Iris pigment epithelial cell (primary cell): ENCODE results near the gene SH3RF1.
"Not testable (repeated sequence)": the region's sequence is repeated elsewhere in the genome, so short reads cannot be mapped to it uniquely, and the experiment has no call there.

Source experiments
- DNase-seq: peaks from one replicate; pipeline ENCODE4 v3.0.0-alpha.2; 2011; ENCODE audit warnings: low read depth

Gene SH3RF1

DNA sequence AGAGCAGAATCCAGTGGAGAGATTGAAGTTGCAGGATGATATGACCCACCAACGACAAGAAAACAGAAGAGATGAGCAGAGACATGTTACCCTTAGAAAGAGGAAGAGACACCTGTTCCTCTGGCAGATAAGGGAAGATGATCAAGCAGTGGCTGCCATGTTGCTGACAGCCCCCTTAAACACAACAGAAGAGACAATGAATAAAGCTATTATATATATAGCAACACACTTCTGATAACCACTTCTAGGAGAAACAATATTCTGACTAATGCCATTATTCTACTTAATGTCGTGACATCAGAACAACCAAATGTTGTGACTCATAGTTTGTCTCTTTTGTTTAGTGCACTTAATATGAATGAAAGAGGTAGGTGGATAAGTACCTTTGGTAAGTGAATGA lies 44.9 kb downstream of the SH3RF1 start:
- DNase-seq = no peak

DNA sequence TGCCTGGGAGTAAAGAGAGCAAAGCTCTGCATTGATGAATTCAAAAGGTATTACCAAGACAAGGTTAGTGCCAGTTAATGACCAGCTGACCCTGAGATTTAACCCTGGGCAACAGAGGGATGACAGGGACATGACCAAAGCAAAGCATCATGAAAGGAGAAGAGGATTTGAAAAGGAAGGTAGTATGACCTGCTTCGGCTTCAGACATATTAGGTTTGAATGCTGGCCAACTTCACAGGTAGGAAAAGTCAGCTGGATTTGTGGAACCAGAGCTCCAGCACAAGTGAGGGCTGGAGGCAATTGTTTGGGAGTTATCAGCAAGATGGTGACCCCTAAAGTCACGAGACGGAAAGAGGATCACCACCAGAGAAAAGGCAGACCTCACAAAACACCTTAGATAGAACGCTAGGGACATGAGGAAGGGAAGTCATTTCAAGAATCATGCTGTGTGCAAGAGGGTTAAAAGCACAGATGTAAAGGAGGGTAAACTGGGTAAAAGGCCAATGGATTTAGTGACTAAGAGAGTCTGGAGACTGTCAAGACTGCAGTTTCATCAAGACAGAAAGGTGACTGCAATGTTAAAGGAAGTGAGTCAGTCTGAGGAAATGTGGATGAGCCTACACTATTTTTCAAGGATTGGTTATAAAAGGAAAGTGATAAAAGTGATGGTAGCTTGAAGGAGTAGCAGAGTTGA lies 45.6 kb downstream of the SH3RF1 start:
- DNase-seq = peak; percentile 97

- no peak for DNase-seq
Observed at GRCh38 chr4:169222761-169223160, 48.0 kb downstream of the SH3RF1 start.

GRCh38 chr4:169221662-169222061 lies 49.1 kb downstream of the SH3RF1 start:
- DNase-seq = no peak

DNA sequence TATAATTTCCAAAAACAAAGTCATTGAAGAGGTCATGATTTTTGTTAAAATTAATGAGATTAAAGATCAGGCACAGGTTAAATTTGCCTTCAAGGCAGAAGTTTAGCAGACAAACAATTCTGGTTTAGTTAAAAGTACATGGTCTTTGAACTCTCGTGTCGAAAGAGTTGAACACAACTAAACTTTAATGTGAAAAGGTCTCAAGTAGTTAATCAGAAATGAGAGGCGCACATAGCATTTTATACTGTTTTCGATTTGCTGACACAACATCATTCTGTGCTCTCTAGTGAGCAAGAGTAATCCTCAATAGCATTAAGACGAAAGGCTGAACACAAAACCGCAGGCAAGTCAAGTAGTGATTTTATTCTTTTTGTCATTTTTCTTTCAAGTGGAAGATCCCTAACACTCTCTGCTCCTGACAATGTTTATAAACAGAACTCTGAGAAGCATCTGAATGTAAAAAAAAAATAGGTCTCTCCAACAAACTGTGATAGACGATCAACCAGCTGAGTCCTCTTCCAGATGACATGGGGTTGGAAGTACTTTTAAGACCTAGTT lies 49.8 kb downstream of the SH3RF1 start:
- DNase-seq = no peak

DNA sequence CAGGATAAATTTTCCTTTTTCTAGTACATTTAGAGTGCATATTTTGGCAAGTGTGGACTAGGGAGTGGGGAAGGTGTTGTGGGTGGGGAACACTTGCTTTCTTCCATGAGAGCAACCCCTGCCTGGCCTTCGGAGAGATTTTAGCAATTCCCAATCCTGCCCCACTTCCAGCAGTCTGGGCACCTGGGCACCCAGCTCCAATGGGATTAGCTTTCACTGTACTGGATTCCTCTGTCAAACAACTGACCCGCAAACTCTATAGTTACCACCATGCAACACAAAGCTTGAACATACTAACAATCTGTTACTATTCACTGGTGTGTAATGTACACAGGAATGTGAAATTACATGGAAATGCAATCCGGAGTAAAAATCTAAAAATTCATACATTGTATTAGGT lies 50.3 kb downstream of the SH3RF1 start:
- no peak for DNase-seq

GRCh38 chr4:169219440-169219839 lies 51.3 kb downstream of the SH3RF1 start:
- DNase-seq = no peak

- DNase-seq = no peak
Observed at GRCh38 chr4:169215656-169216055, 55.1 kb downstream of the SH3RF1 start.

DNA sequence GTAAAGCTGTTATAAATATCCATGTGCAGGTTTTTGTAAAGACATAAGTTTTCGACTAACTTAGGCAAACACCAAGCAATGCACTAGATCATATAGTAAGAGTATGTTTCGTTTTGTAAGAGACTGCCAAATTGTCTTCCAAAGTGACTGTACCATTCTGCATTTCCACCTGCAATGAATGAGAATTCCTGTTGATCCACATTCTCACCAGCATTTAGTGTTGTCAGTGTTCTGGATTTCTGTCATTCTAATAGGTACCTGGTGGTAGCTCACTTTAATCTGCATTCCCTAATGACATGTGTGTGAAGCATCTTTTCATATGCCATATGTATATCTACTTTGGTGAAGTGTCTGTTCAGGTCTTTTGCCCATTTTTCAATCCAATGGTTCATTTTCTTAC lies 57.8 kb downstream of the SH3RF1 start:
- no peak for DNase-seq

- no peak for DNase-seq
Observed at GRCh38 chr4:169210504-169211118, 60.1 kb downstream of the SH3RF1 start.

DNA sequence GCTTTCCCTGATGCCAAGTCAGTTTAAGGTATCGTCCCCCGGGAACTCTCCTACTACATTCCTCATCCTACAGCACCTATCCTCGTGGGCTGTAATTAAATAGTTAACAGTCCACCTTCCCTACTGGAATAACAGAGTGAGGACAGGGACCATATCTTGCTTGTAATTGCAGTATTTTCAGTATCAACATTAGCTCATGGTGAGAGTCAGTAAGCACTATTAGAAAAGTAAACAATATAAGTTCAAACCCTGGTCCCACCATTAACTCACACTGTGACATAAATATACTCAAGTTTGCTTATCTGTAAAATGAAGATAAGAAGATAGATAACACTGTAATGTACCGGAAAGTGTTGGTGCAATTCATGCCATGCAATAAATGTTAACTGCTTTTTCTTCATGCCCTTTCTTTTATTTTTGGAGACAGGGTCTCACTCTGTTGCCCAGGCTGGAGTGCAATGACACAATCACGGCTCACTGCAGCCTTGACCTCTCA lies 61.3 kb downstream of the SH3RF1 start:
- no peak for DNase-seq

GRCh38 chr4:169208516-169208915 lies 62.2 kb downstream of the SH3RF1 start:
- DNase-seq = peak; percentile 36

DNA sequence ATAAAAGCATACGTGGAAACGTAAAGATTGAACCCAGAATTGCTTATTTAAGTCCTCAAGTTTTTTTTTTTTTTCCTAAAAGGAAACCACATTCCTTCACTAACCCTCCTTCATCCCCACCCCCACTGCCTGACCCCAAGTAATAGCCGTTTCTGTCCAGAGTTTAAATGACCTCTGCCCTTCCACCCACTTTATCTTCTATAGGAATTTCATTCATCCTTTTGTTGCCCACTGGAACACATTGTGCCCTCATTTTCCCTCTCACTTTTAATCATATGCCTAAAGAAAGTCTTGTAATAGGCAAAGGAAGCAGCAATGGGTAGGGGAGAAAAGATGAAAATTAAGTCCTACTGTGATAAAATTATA lies 62.7 kb downstream of the SH3RF1 start:
- no peak for DNase-seq

- DNase-seq = peak; percentile 60
Observed at GRCh38 chr4:169207436-169208089, 63.2 kb downstream of the SH3RF1 start.

- no peak for DNase-seq
Observed at GRCh38 chr4:169205744-169206080, 65.0 kb downstream of the SH3RF1 start.

DNA sequence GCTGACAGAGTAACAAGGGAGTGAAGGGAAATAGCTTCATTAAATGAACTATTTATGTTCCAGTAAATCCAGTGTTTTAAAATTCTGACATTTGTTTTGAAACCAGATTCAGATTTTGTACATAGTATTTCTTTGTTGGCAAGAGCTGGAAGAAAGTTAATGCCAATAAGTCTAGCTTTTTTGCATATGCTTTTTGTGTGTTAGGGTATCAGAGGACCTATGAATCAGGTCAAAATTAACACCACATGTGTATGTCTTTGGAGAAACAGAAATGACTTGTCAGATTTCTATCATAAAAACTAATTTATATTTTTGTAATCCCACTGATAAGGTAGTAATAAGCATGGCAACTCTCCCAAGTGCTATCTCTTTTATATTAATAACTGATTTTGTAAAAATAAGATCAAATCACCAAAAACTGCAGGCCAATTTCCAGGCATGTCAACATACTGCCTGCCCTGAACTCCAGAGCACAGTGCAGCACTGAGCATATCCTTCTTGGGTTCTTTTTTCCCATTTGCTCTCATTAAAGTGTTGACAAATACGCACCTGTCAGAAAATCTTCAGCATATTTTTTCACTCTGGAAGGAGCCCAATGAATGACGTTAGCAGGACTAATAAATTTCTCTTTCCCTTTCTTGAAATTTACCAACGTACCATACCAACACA lies 65.5 kb downstream of the SH3RF1 start:
- no peak for DNase-seq

DNA sequence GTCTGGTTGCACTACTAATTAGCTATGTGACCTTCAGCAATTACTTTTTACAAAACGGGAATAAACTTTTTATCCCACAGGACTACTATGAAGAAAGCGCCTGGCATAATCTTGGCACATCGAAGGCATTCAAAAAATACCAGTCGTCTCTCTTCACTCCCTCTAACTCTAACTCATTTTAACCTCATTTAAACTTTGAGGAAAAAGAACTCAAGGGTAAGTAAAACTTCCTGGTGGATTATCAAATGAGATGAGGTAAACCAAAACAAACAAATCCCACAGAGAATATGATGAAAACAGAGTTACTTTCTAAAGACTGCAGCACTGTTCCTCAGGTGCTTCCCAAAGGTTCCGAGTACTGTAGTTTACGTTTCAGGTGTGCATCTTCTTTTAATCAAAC lies 66.9 kb downstream of the SH3RF1 start:
- no peak for DNase-seq

GRCh38 chr4:169203278-169203677 lies 67.5 kb downstream of the SH3RF1 start:
- not testable (repeated sequence) for DNase-seq

DNA sequence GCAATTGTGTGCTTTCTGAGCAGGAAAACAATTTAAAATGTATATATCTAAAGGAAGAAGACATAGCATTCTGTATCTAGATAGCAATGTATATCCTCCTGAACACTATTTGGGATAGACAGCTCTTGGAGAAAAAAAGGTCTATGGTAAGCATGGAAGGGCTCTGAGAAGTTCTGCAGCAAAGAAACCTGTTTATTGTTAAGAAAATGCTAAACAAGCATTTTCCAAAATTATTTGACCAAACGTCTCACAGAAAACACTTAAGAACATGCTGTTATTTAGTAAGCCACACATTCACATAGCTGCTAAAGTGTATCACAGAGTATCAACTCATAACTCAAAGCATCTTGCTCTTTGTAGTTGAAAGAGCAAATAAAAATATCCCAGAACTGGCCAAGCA lies 67.9 kb downstream of the SH3RF1 start:
- no peak for DNase-seq

- DNase-seq = no peak
Observed at GRCh38 chr4:169202145-169202699, 68.5 kb downstream of the SH3RF1 start.

DNA sequence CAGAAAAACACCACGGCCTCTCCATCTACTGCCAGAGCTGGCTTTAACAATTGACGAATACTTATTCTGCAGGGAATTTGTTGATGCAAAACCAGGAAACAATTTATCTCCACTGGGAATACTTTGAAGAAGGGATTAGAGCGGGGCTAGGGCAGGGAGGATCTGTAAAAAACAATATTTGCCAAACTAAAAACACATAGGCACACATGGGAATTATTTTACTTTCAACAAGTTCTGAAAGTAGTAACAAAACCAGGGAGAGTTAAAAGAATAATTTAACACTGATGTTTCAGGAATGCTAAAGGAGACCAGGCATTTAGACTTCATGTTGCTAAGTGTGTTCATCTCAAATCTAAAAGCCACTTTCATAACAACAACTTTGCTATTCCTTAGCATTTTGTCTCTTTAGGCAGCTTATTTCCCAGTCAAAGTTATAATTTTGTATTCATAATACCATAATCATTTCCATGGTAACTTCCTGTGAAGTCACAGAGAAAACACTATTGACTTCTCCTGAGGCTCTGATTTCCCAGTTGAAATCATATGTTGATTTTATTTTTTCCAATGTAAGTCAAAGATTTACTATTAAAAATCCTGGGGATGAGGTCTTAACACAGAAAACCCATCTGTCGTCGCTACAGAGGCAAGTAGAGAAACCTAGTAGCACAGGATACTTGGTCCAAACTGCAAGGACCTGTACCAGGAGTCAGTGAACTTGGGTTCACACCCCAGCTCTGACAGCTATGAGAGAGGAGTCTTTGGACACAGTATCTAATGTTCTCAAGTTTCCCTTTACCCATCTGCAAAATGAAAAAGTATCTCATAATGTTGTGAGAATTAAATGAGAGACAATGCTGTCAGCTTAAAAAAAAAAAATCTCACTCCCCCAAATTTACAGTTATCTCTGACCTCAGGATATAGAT lies 69.3 kb downstream of the SH3RF1 start:
- DNase-seq = peak; percentile 22
